Gastroesophageal sphincter (tissue), 3 donors: ENCODE results near the gene ZBTB40.

Source experiments
- POLR2A ChIP-seq, 2 donors: fragments of 450-650 bp; IDR thresholded peaks; one replicate each; pipeline ENCODE4 v1.6.1; 2017; ENCODE audit warnings: antibody characterized with exemption in 2 of 2, mild to moderate bottlenecking in 2 of 2, moderate library complexity in 1 of 2
- POLR2AphosphoS5 ChIP-seq: sonication (generic); formaldehyde crosslinking; IDR thresholded peaks from one replicate; pipeline ENCODE4 v1.6.1; 2017; ENCODE audit warnings: antibody characterized with exemption
- TF ChIP-seq, protein P1 (sequence below), 4 experiments: fragments of 200-600 bp in 2 of 4; fragments of 450-650 bp in 2 of 4; sonication (generic) in 1 of 4; IDR thresholded peaks; one replicate each; pipeline ENCODE4 v1.5.1; 2017 to 2019; ENCODE audit warnings: antibody characterized with exemption in 4 of 4, mild to moderate bottlenecking in 2 of 4, moderate library complexity in 2 of 4

DNA sequence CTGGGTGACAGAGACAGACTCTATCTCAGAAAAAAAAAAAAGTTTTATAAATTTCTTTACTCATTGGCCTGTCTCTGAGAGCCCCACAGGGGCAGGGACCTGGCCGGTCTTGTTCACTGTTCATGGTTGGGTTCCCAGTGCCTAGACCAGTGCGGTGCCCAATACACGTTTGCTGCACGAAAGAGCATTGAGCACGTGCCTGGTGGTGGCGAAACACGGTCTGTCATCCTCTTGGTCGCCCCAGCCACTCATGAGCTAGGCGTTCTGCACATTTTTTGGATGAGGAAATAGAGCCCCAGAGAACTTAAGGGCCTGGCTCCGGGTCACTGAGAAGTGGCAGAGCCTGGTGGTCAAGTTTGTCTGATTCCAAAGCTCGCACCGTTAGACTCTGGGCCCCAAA, 93.0 kb downstream of the ZBTB40 start:
- TF ChIP-seq, protein P1, sequence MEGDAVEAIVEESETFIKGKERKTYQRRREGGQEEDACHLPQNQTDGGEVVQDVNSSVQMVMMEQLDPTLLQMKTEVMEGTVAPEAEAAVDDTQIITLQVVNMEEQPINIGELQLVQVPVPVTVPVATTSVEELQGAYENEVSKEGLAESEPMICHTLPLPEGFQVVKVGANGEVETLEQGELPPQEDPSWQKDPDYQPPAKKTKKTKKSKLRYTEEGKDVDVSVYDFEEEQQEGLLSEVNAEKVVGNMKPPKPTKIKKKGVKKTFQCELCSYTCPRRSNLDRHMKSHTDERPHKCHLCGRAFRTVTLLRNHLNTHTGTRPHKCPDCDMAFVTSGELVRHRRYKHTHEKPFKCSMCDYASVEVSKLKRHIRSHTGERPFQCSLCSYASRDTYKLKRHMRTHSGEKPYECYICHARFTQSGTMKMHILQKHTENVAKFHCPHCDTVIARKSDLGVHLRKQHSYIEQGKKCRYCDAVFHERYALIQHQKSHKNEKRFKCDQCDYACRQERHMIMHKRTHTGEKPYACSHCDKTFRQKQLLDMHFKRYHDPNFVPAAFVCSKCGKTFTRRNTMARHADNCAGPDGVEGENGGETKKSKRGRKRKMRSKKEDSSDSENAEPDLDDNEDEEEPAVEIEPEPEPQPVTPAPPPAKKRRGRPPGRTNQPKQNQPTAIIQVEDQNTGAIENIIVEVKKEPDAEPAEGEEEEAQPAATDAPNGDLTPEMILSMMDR (IDR thresholded peaks at IDR 0.05): no peak
- TF ChIP-seq POLR2AphosphoS5 (no peak), POLR2A (IDR thresholded peaks at IDR 0.05) (no peak)
